ELF-1 (cell line): Measurements from ENCODE around the gene RPL36.
A peak's percentile ranks its signal among the peaks of the same experiment; 100 is the strongest.
"Not testable (repeated sequence)": the region's sequence is repeated elsewhere in the genome, so short reads cannot be mapped to it uniquely, and the experiment has no call there.

Experiments used
- DNase-seq: peaks from one replicate; pipeline ENCODE4 v3.0.0-alpha.2; 2016; ENCODE audit warnings: low read depth, low spot score

RPL36 gene

DNA sequence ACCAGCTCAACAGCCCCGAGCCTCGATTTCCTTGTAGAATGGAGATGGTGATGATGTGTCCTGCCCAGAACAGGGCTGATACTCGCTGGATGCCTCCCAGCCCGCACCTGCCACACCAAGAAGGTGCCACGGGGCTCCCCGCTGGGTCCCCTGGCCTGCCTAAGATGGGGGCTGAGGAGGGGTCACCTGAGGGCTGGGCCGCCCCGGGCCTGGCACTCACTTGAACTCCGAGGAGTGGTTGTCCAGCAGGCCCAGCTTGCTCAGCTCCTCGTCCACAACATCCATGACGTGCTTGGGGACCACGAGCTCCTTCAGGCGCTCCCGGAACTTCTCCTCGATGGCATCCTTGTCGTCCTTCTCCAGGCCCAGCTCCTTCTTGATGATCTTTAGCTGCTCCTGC lies 15.5 kb downstream of the RPL36 start:
- DNase-seq: no peak

DNA sequence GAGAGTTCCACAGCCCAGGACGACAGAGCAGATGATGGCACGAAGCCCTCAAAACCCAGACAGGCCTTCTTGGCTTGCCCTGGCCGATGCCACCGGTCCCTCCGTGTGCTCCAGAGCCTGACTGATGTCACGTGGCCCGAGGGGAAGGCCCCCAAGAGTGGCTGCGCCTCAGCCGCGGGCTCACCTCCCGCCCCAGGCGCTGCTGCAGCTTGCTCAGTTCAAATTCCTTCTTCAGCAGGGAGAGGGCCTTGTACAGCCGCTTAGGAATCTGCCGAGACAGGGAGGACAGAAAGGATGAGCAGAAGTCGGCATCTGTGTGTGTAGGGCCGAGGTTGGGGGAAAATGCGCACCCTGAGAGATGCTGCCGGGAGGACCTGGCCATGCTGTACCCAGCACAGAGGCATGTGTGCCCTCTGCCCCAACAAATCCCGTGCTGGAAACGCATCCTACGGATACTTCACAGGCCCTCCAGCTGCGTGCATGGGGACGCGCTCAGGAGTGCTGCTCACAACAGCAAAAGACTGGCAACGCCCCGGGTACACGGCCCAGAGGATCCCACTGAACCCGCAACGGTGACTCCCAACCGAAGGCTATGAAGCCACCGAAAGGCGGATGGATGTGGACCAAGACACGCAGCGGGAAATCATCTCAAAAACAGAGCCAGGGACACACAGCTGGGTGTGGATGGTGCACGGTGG lies 16.9 kb downstream of the RPL36 start:
- DNase-seq: no peak

DNA sequence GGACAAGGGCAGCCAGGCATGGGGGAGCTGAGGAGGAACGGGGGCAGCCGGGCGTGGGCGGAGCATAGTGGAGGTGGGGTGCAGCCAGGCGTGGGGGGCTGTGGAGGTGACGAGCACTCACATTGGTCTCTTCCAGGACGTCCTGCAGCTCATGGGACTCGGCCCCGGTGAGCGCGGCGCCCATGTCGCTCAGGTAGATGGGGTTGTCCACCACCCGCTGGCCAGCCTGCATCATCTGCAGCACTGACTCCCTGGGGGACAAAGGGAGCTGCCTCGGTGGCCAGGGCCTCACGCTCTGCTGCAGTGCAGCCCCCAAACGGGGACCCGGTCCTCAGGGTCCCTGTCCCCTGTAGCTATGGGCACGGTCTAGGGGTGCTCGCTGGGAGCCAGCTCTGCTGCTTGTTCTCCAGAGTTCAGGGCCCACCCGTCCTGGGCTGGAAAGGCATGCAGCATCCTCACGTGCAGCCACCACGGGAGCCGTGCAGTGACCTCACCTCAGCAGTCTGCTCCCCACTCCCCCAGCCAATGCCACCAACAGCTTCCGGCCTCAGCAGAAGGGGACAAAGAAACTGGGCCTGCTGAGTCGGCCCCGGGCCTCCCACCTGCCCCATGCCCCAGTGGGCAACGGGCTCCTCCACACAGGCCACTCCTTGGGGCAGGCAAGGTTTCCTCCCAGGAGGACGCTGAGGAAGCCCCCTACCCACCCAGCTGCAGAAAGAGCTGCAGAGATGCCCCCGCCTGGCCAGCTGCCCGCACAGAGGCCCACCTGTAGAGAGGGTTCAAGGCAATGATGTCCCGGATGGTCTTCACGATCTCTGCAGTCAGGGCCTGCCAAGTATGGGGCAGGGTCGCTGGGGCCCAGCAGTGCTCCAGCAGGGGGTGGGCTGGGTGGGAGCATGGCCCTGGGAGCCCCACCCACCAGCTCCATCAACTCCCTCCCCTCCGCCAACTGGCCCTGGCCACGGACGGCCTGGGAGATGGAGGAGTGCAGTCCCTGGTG lies 17.8 kb downstream of the RPL36 start:
- no peak for DNase-seq

DNA sequence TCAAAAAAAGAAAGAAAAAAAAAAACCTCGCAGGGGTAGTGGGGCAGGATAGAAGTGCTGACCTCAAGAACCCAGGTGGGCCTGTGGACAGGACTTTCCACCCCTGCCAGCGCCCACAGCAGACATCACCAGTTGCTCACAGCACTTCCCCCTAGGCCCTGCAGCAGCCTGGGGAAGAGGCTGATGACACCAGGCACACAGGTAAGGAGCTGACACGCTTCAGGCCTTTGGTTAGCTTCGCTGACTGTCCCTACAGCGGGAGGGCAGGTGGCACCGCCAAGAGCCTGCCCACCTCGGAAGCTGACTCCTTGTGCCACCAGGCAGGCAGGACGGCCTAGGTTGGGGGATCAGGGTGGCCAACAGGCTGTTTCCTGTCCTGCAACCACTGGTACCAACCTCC lies 20.9 kb downstream of the RPL36 start:
- no peak for DNase-seq

DNA sequence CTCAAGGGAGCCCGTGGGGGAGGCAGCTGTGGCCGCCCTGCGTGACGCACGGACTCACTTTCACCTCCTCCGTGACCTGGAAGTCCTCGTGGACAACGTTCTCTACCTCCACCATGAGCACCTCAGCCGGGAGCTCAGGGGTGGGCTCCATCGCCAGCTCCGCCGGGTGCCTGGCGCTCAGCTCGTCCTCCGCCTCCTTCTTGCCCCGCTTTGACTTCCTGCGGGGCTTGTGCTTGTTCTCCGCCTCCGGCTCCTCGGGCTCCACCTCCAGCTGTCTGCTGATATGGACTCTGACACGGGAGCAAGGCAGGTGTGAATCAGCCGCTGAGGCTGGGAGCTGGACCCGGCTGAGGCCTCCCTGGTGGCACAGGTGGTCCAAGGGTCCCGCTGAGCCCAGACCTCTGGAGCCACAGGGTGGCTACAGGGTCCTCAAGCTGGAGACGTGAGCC lies 21.6 kb downstream of the RPL36 start:
- no peak for DNase-seq

DNA sequence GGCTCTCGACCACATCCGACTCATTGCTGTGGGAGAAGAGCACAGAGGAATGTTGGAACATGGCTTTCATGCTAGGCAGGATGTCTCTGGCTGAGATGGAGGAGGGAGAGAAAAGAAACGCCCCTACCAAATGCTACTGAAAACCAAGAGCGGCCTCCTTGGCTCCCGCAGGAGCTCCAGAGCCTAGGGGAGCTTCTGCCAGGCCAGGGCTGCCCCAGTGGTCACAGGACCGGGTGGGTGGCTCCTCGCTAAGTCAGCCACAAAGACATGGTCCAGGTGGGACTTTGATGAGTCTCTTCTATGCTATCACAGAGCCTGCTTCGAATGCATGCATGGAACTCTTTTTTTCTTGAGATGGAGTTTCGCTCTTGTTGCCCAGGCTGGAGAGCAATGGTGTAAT lies 23.1 kb downstream of the RPL36 start:
- DNase-seq: no peak

DNA sequence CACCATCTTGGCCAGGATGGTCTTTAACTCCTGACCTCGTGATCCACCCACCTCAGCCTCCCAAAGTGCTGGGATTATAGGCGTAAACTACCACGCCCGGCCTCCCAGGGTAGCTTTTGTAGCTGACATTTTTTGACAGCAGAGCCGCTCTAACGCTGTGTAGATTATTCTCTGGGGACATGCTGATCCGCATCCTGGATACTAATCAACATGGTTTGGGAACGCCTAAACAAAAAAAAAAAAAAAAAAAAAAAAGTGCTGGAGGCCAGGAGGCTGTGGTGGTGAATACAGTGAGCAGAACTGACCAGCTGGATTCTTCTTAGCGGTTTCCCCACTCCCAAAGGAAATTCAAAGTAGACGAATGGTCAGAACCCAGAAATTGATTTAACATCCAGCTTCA lies 24.7 kb downstream of the RPL36 start:
- DNase-seq: no peak

DNA sequence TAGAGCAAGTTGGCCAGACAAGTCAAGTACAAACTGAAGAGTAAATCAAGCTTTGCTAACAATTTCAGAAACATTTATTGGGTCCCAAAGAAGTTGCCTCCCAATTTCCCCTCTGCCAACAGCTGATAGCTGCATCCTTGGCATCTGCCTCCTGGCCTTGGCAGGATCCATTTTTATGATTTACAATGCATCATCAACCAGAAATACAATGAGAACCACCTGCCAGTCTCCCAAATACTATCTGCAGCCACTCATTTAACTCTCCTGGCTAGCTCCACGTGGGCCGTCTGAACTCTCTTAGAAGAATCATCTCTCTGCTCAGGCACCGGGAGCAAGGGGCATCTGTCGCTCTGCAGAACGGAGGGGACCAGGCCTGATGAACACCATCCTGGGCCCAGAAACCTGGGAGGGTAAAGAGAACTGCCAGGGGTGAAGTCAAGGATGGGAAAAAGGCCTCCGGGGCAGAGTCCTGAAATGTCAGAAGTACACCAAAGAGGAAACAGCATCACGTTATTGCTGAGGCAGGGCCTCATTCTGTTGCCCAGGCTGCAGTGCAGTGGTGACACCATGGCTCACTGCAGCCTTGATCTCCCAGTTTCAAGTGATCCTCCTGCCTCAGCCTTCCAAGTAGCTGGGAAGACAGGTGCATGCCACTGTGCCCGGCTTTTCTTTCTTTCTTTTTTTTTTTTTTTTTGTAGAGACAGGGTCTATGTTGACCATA lies 27.3 kb downstream of the RPL36 start:
- no peak for DNase-seq

DNA sequence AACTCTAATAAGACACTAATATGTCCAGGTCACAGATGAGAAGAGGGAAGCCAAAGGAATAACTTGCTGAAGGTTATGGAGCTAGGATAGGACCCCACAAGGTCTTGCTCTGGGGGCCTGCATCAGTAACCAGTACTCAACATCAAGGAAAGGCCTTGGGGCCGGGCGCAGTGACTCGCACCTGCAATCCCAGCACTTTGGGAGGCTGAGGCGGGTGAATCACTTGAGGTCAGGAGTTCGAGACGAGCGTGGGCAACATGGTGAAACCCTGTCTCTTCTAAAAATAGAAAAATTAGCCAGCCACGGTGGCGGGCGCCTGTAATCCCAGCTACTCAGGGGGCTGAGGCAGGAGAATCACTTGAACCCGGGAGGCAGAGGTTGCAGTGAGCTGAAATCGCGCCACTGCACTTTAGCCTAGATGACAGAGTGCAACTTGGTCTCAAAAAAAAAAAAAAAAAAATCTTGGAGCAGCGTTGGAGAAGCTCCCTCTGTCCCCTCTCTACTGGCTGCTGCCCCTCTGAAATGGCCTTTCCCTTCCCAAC lies 28.0 kb downstream of the RPL36 start:
- no peak for DNase-seq

DNA sequence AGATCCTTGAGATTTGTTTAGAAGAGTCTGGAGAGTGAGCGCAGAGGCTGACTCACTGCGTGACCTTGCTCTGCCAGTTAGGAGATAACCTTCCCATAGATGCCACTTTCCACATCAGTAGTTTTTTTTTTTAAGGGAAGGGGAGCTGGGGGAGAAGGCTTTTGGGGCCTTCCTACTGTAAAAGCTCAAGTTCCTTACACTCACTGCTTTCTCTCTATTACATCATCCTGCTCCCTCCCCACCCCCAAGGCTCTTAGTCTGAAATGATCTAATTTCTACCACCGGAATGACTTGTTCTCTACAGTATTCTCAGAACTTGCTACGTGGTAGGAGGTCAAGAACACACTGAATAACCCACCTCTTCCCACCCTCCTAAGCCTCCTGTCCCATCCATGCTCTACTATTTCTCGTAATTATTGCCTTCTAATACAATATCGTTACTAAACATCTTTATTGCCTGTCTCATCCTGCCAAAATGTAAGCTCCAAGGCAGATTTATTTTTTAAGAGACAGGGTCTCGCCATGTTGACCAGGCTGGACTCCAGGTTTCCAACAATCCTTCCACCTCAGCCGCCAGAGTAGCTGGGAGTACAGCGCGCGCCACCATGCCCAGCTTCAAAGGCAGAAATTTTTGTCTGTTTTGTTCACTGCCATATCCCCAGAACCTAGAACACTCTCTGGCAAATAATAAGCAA lies 28.6 kb downstream of the RPL36 start:
- peak; percentile 22 for DNase-seq

DNA sequence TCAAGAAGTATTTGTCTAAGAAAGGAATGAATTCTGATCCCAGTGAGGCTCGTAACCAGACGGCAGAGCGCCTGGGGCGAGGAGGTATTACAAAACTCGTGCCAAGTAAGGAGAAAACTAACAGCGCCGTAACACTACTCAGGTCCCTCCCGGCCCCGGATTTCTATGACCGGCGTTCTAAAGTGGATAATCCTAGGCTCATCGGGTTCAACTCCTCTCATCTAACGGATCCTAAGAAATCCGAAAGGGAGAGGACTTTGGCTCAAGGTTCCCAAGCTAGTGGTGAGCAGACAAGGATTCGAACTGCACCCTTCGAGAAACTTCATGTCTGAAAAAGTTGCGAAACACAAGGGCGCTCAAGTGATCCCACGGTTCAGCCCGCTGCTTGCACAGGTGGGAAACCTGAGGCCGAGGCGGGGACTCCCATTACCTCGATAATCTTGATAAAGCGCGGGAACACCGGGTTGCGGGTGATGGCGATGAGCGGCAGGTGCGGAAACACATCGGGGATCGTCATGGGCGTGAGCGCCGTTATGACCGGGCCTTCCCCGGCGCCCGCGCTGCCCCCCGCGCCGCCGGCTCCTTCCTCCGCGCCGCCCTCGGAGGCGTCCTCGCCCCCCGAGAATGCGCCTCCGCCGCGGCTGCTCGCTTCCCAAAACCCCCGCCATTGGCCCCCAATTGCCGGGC lies 29.3 kb downstream of the RPL36 start:
- DNase-seq: peak; percentile 42

DNA sequence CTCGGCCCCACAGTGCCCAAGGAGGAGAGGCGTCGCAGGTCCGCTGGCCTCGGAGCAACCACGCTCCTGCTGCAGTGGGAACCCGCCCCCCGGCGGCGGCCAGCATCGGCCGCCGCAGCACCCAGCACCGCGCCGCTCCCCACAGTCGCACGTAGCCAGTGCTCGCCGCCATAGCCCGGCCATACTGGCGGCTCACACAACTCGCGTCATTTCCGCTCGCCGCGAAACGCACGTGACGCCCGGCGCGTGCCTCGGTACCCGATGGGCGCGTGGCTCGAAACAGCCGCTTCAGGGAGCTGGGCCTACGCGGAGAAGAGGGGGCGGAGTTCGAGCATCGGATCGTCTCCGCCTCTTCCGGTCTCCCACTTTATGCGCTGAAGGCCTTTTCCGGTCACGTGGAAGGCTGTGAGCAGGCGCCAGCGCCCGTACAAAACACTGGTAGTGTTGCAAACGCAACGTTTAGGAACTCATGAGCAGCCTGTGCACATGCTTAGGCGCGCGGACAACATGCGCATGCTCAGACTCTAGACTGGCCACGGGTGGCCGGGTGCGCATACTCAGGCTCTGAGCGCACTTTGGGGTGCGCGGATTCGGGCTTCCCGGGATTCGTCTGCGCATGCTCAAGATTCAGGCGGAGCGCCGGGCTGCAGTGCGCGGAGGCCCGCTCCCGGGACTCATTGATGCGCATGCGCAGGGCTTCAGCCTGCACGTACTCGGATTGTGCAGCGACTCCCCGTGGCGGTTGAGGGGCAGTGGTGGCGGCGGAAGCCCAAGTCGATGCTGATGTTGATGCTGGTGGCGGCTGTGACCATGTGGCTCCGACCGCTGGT lies 30.1 kb downstream of the RPL36 start, which contains the start of the genes CATSPERD and LONP1:
CATSPERD (plus strand) TSS at position 677 of the 830 bp plus-strand sequence; CDS start at position 778, 101 bp downstream.
LONP1 (minus strand) TSS at position 186 of the 830 bp plus-strand sequence; CDS start at position 172, 14 bp downstream.
- DNase-seq: peak; percentile 100

DNA sequence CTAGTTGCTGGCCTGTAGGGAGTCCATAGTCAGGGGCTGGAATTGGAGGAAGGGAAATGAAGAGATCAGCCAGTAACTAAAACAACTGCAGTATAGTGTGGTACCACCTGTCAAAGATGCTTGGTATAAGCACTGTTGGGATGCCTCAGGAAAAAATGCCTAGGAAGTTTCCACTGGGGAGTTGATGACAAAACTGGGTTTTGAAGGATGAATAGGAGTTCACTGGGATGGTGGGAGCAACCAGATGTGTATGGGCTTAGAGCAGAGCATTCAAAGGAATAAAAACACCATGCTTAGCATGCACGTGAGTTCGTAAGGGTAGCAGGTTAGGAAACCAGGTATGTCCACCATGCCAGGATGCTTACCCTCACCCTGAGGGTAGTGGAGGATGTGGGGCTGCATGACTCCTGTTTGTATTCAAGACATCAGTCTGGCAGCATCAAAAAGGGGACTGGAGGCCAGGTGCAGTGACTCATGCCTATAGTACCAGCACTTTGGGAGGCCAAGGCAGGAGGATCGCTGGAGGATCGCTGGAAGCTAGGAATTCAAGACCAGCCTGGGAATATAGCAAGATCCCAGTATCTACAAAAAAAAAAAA lies 37.5 kb downstream of the RPL36 start:
- DNase-seq: no peak

DNA sequence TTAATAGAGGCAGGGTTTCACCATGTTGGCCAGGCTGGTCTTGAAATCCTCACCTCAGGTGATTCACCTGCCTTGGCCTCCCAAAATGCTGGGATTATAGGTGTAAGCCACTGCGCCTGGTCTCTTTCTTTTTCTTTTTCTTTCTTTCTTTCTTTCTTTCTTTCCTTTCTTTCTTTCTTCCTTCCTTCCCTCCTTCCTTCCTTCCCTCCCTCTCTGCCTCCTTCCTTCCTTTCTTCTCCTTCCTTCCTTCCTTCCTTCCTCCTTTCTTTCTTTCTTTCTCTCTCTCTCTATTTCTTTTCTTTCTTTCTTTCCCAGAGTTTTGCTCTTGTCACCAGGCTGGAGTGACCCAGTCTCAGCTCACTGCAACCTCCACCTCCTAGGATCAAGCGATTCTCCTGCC lies 43.1 kb downstream of the RPL36 start:
- not testable (repeated sequence) for DNase-seq

DNA sequence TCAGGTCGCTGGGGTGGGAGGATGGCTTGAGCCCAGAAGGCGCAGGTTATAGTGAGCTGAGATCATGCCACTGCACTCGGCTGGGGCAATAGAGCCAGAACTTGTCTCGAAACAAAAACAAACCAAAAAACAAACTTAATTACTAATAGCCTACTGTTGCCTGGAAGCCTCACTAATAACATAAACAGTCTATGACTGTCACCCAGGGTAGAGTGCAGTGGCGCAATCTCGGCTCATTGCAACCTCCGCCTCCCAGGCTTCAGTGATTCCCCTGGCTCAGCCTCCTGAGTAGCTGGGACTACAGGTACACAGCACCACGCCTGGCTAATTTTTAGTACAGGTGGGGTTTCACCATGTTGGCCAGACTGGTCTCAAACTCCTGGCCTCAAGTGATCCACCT lies 48.3 kb downstream of the RPL36 start:
- DNase-seq: no peak
